HCT116 (cell line): ENCODE data around the gene ELMOD1. TPM values are rescaled to one million over a fixed set of nuclear protein-coding genes. Genes with fewer than 3 reads are reported as not detected.

Source experiments
- ATAC-seq: fragments of 200-7000 bp; cut with Tn5 transposase; 2 replicates; pipeline ENCODE4 v1.9.1; 2020; ENCODE audit warnings: mild to moderate bottlenecking, moderate library complexity
- BruUV-seq: library from RNA; stranded (reverse); fragments of 400-500 nt; replicated peaks from 2 replicates; lab custom pipeline; 2021; lab: Mats Ljungman, UMichigan
- CTCF ChIA-PET: fragments of 300-600 bp; sonication (Branson Sonifier 250); formaldehyde crosslinking; loops from one replicate; lab custom pipeline; 2021; ENCODE audit warnings: antibody characterized with exemption; lab: Charles Lee
- POLR2A ChIA-PET: fragments of 300-600, 350-600 bp; sonication (Branson Sonifier 250); formaldehyde crosslinking; loops from one replicate; lab custom pipeline; 2021; ENCODE audit warnings: antibody characterized with exemption; lab: Charles Lee
- RAD21 ChIA-PET, 2 experiments: fragments of 300-600 bp; sonication (Branson Sonifier 250); formaldehyde crosslinking; loops; one replicate each; lab custom pipeline; 2023; ENCODE audit warnings: low total read pairs in 2 of 2; ENCODE audit not compliant: uncharacterized antibody in 2 of 2, unreplicated experiment in 2 of 2, low non-redundant PET in 1 of 2; lab: Charles Lee
- DNase-seq: peaks from one replicate; pipeline ENCODE4 v3.0.0-alpha.2; 2010; ENCODE audit warnings: low read depth, low spot score
- H2AFZ ChIP-seq: fragments of 200-600 bp; shearing (Covaris generic), sonication (generic); 2 replicates; pipeline ENCODE4 v1.6.1; 2017; ENCODE audit warnings: low read depth, mixed run types, mixed read lengths, antibody characterized with exemption, low read length; ENCODE audit not compliant: poor library complexity, severe bottlenecking
- H3K27ac ChIP-seq: 2 replicates; pipeline ENCODE4 v1.5.1; 2012; ENCODE audit warnings: low read depth, low read length
- H3K27me3 ChIP-seq: fragments of 200-600 bp; sonication (generic); 2 replicates; pipeline ENCODE4 v1.6.1; 2016; ENCODE audit warnings: mixed run types, low read length, mixed read lengths; ENCODE audit not compliant: insufficient read depth
- H3K36me3 ChIP-seq, 2 experiments: fragments of 200-500 bp in 1 of 2; fragments of 200-600 bp in 1 of 2; sonication (Bioruptor generic) in 1 of 2; sonication (generic) in 1 of 2; 2 replicates each; pipeline versions ENCODE4 v1.5.1 to v1.6.1; 2014 to 2016; ENCODE audit warnings: low read length in 2 of 2, inconsistent platforms in 1 of 2, mixed read lengths in 1 of 2, mixed run types in 1 of 2; ENCODE audit not compliant: insufficient read depth in 2 of 2, control insufficient read depth in 1 of 2
- H3K4me1 ChIP-seq, 2 experiments: fragments of 200-600 bp in 1 of 2; sonication (generic) in 1 of 2; 2 replicates each; pipeline versions ENCODE4 v1.5.1 to v1.6.1; 2012 to 2017; ENCODE audit warnings: low read length in 2 of 2, inconsistent platforms in 1 of 2, mild to moderate bottlenecking in 1 of 2, mixed read lengths in 1 of 2, mixed run types in 1 of 2, moderate library complexity in 1 of 2; ENCODE audit not compliant: insufficient read depth in 2 of 2, control insufficient read depth in 1 of 2
- H3K4me2 ChIP-seq: fragments of 200-600 bp; sonication (generic); 2 replicates; pipeline ENCODE4 v1.6.1; 2017; ENCODE audit warnings: mixed run types, low read length, mixed read lengths
- H3K4me3 ChIP-seq, 2 experiments: fragments of 200-600 bp in 1 of 2; sonication (generic) in 1 of 2; replicated peaks in 1 of 2; 2 replicates each; pipeline ENCODE4 v1.5.1; 2011 to 2016; ENCODE audit warnings: low read length in 2 of 2, control low read depth in 1 of 2, low read depth in 1 of 2, mild to moderate bottlenecking in 1 of 2, mixed read lengths in 1 of 2, mixed run types in 1 of 2
- H3K79me2 ChIP-seq: fragments of 200-600 bp; sonication (generic); 2 replicates; pipeline ENCODE4 v1.6.1; 2017; ENCODE audit warnings: mild to moderate bottlenecking, mixed run types, low read length, moderate library complexity, mixed read lengths; ENCODE audit not compliant: insufficient read depth
- H3K9ac ChIP-seq: fragments of 200-600 bp; sonication (generic); 2 replicates; pipeline ENCODE4 v1.6.1; 2016; ENCODE audit warnings: low read length, mixed read lengths
- H3K9me2 ChIP-seq: fragments of 200-600 bp; sonication (generic), shearing (Covaris generic); 2 replicates; pipeline ENCODE4 v1.6.1; 2017; ENCODE audit warnings: mixed run types, mild to moderate bottlenecking, moderate library complexity; ENCODE audit not compliant: insufficient read depth
- H3K9me3 ChIP-seq, 2 experiments: fragments of 200-500 bp in 1 of 2; fragments of 200-600 bp in 1 of 2; sonication (Bioruptor generic) in 1 of 2; sonication (generic) in 1 of 2; 2 replicates each; pipeline ENCODE4 v1.6.1; 2014 to 2017; ENCODE audit warnings: low read length in 2 of 2, mixed read lengths in 2 of 2, inconsistent platforms in 1 of 2, low read depth in 1 of 2, mild to moderate bottlenecking in 1 of 2, mixed run types in 1 of 2, moderate library complexity in 1 of 2; ENCODE audit not compliant: control insufficient read depth in 1 of 2, insufficient read depth in 1 of 2
- H4K20me1 ChIP-seq: fragments of 200-600 bp; sonication (generic), shearing (Covaris generic); 2 replicates; pipeline ENCODE4 v1.6.1; 2017; ENCODE audit warnings: mixed run types, mild to moderate bottlenecking, moderate library complexity; ENCODE audit not compliant: insufficient read depth
- CTCF ChIP-seq, 3 experiments: fragments of 200-600 bp in 1 of 3; sonication (generic) in 1 of 3; IDR thresholded peaks in 2 of 3; conservative IDR thresholded peaks in 1 of 3; 2 replicates each; pipeline ENCODE4 v1.5.1; 2012 to 2017; ENCODE audit warnings: low read depth in 2 of 3, low read length in 2 of 3, antibody characterized with exemption in 1 of 3, borderline replicate concordance in 1 of 3, control low read depth in 1 of 3, mild to moderate bottlenecking in 1 of 3, mixed read lengths in 1 of 3, mixed run types in 1 of 3, moderate library complexity in 1 of 3; ENCODE audit not compliant: insufficient read depth in 1 of 3
- EZH2phosphoT487 ChIP-seq: fragments of 200-600 bp; IDR thresholded peaks from 2 replicates; pipeline ENCODE4 v1.6.1; 2018; ENCODE audit warnings: antibody characterized with exemption, borderline replicate concordance
- FOSL1 ChIP-seq: IDR thresholded peaks from 2 replicates; pipeline ENCODE4 v1.6.1; 2012; ENCODE audit warnings: low read depth
- MAX ChIP-seq: IDR thresholded peaks from 2 replicates; pipeline ENCODE4 v1.6.1; 2012
- RAD21 ChIP-seq: IDR thresholded peaks from 2 replicates; pipeline ENCODE4 v1.6.1; 2012; ENCODE audit warnings: low read depth, mild to moderate bottlenecking
- YY1 ChIP-seq: IDR thresholded peaks from 2 replicates; pipeline ENCODE4 v1.6.1; 2011; ENCODE audit warnings: low read length, low read depth, moderate library complexity, mild to moderate bottlenecking; ENCODE audit not compliant: insufficient replicate concordance; ENCODE audit errors: extremely low read depth
- intact Hi-C: fragments of 100-400 bp; cut with micrococcal nuclease; formaldehyde crosslinking; loops from 2 replicates; pipeline ENCODE4 v1.10.0; 2022
- total RNA-seq: library from RNA; stranded (reverse); gene quantifications from one replicate; pipeline ENCODE4 v1.2.1, GENCODE V29; 2021; ENCODE audit not compliant: unreplicated experiment

The ELMOD1 gene
- total RNA-seq, 1 experiment from 2014 or later: 2.9 TPM

- no peak overlapping the region for H3K4me2 ChIP-seq
- TF ChIP-seq EZH2phosphoT487 (no peak), YY1 (no peak), FOSL1 (no peak), MAX (no peak)
- no peaks in the 10 kb centered on the region for H3K36me3 ChIP-seq
- ChIA-PET RAD21 (no interaction called here), POLR2A (no interaction called here), CTCF (no interaction called here)
- no peak for ATAC-seq
- no peaks in the 10 kb centered on the region for H3K9me3 ChIP-seq
- H3K9ac ChIP-seq: no peak overlapping the region
- no peak overlapping the region for H3K4me3 ChIP-seq
- no peak overlapping the region for H3K27ac ChIP-seq
- H3K27me3 ChIP-seq: no peaks in the 10 kb centered on the region
- H2AFZ ChIP-seq: no peak overlapping the region
- H3K79me2 ChIP-seq: no peaks in the 10 kb centered on the region
- intact Hi-C loops: no loop called here
- no peaks in the 10 kb centered on the region for H4K20me1 ChIP-seq
- no peaks in the 10 kb centered on the region for H3K9me2 ChIP-seq
- BruUV-seq: no TSS peak
- no peaks in the 10 kb centered on the region for H3K4me1 ChIP-seq
- no peak for DNase-seq
Observed at GRCh38 chr11:107648242-107648641, 57.3 kb downstream of the ELMOD1 start.

DNA sequence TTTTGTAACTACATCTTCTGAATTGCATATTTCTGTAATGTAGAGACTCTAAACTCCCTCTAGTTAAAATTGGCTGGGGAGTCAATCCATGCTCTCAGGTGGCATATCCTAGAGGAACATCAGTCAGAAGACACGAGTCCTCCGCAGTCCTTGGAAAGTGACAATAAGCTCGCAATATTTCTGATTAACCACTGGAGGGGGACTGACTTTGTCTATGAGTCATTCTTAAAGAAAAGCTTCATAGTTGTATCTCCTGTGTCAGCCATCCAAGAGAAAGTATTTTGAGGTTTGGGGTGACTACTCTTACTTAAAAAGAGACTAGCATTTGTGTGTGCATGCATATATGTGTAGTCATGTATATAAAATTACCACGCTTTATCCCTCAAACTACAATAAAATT is 60.7 kb downstream of the ELMOD1 start:
- Histone ChIP-seq H3K27me3 (no peaks in the 10 kb centered on the region), H3K4me2 (no peak overlapping the region), H3K27ac (no peak overlapping the region), H3K9me3 (no peaks in the 10 kb centered on the region), H2AFZ (peak overlapping the region; percentile 51), H3K4me3 (no peak overlapping the region), H3K9me2 (no peaks in the 10 kb centered on the region), H3K36me3 (no peaks in the 10 kb centered on the region), H4K20me1 (no peaks in the 10 kb centered on the region), H3K9ac (no peak overlapping the region), H3K79me2 (no peaks in the 10 kb centered on the region), H3K4me1 (no peaks in the 10 kb centered on the region)
- intact Hi-C loops: no loop called here
- peak; percentile 6 for DNase-seq
- CTCF ChIA-PET: interaction anchor here (0.6 to 0.9 kb wide), 4 partner anchors 10 to 119 kb away, joined by 3 read pairs; no protein-coding TSS in a partner anchor
- RAD21 ChIA-PET: interaction anchor here in 1 of 2 experiments (0.9 kb wide), 1 partner anchor 38 kb away, joined by 3 read pairs; no protein-coding TSS in a partner anchor
- BruUV-seq: no TSS peak
- POLR2A ChIA-PET: no interaction called here
- TF ChIP-seq RAD21: 0 out of 2 replicates have a peak, but pooled peaks have one; percentile 15
- peak; percentile 9 to 33 (median 23); a peak in 2 of 6 replicates for TF ChIP-seq CTCF (IDR thresholded peaks at IDR 0.05 in 2 of 3, conservative IDR thresholded peaks at IDR 0.05 in 1 of 3; ENCODE audit: borderline replicate concordance in 1 of 3, insufficient read depth in 1 of 3, low read depth in 2 of 3, low read length in 2 of 3)
- TF ChIP-seq FOSL1: no peak
- ATAC-seq: peak; percentile 78
